Thymus (tissue), 11 donors: ENCODE results near the gene RYR1. TPM values are rescaled to one million over a fixed set of nuclear protein-coding genes. Genes with fewer than 3 reads are reported as not detected.
"Not testable (repeated sequence)": the region's sequence is repeated elsewhere in the genome, so short reads cannot be mapped to it uniquely, and the experiment has no call there.

ENCODE experiments used
- DNase-seq, 9 donors: peaks; one replicate each; pipeline ENCODE4 v3.0.0-alpha.2; 2013; ENCODE audit warnings: low spot score in 9 of 9, low read depth in 6 of 9, missing footprints in 1 of 9
- H3K27ac ChIP-seq, 2 donors: one replicate each; pipeline ENCODE4 v1.5.1; 2013; ENCODE audit warnings: control low read depth in 1 of 2, low read depth in 1 of 2, low read length in 1 of 2, mild to moderate bottlenecking in 1 of 2, moderate library complexity in 1 of 2
- H3K27me3 ChIP-seq, 2 donors: one replicate each; pipeline ENCODE4 v1.5.1; 2013; ENCODE audit warnings: low read length in 1 of 2; ENCODE audit not compliant: control insufficient read depth in 2 of 2, insufficient read depth in 1 of 2
- H3K36me3 ChIP-seq, 2 donors: one replicate each; pipeline ENCODE4 v1.5.1; 2013; ENCODE audit warnings: low read length in 1 of 2, mild to moderate bottlenecking in 1 of 2, moderate library complexity in 1 of 2; ENCODE audit not compliant: control insufficient read depth in 2 of 2, insufficient read depth in 2 of 2
- H3K4me1 ChIP-seq, 2 donors: one replicate each; pipeline ENCODE4 v1.5.1; 2013; ENCODE audit warnings: low read length in 2 of 2; ENCODE audit not compliant: control insufficient read depth in 2 of 2, insufficient read depth in 2 of 2
- H3K4me3 ChIP-seq, 2 donors: one replicate each; pipeline ENCODE4 v1.5.1; 2013; ENCODE audit warnings: low read length in 2 of 2, control low read depth in 1 of 2, mild to moderate bottlenecking in 1 of 2
- H3K9me3 ChIP-seq, 2 donors: one replicate each; pipeline ENCODE4 v1.5.1; 2013; ENCODE audit warnings: low read length in 1 of 2, mild to moderate bottlenecking in 1 of 2; ENCODE audit not compliant: control insufficient read depth in 2 of 2, insufficient read depth in 1 of 2
- whole genome bisulfite sequencing: extraction: QIAGEN DNeasy Blood & Tissue Kit; methylation state at CpG from one replicate; pipeline ENCODE4 v1.1.7; 2013; 5-methylcytosine and 5-hydroxymethylcytosine counted together
- polyA plus RNA-seq: library from polyadenylated mRNA; stranded (reverse); fragments of 200-250 nt; gene quantifications from one replicate; pipeline ENCODE4 v1.2.3, GENCODE V29; 2013
- total RNA-seq: library from RNA; stranded (reverse); fragments of 120-200 nt; gene quantifications from one replicate; pipeline ENCODE4 v1.2.4, GENCODE V29; 2013
- donor health status: healthy.

The RYR1 gene
- total and polyA plus RNA-seq, 2 donors, result 1.1 to 1.8 TPM

GRCh38 chr19:38420935-38421334 lies 12.6 kb upstream of the RYR1 start:
- no peaks in the 10 kb centered on the region for H3K36me3 ChIP-seq
- H3K4me1 ChIP-seq, result peaks cover 0 to 16% of the 10 kb centered on the region in 2 donors
- WGBS, result 95% methylated on average over 9 of the region's 9 CpGs
- H3K27me3 ChIP-seq, result peaks cover 2 to 23% of the 10 kb centered on the region in 2 donors
- H3K27ac ChIP-seq, result no peak overlapping the region
- peaks cover 0 to 1% of the 10 kb centered on the region in 2 donors for H3K9me3 ChIP-seq
- no peak overlapping the region for H3K4me3 ChIP-seq
- no peak for DNase-seq

- no peak for DNase-seq
- peaks cover 2 to 23% of the 10 kb centered on the region in 2 donors for H3K27me3 ChIP-seq
These were observed 11.6 kb upstream of the RYR1 start for GRCh38 chr19:38421856-38422255.

GRCh38 chr19:38422438-38422837 lies 11.1 kb upstream of the RYR1 start:
- H3K4me3 ChIP-seq, result no peak overlapping the region
- peaks cover 2 to 23% of the 10 kb centered on the region in 2 donors for H3K27me3 ChIP-seq

More at GRCh38 chr19:38421856-38422255, 11.6 kb upstream of the RYR1 start:
- Histone ChIP-seq H3K4me3 (no peak overlapping the region), H3K4me1 (peaks cover 0 to 19% of the 10 kb centered on the region in 2 donors), H3K9me3 (peaks cover 0 to 1% of the 10 kb centered on the region in 2 donors), H3K36me3 (no peaks in the 10 kb centered on the region), H3K27ac (no peak overlapping the region)
- WGBS, result 95% methylated on average over 14 of the region's 14 CpGs

DNA sequence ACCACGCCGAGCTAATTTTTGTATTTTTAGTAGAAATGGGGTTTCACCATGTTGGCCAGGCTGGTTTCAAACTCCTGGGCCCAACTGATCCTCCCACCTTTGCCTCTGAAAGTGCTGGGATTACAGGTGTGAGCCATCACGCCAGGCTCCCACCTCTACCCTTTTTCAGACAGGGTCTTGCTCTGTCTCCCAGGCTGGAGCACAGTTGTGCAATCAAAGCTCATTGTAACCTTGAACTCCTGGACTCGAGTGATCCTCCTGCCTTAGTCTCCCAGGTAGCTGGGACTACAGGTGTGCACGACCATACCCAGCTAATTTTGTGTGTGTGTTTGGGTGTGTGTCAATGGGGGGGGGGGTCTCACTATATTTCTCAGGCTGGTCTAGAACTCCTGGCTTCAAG lies 9.2 kb upstream of the RYR1 start:
- Histone ChIP-seq H3K4me3 (no peak overlapping the region), H3K27ac (no peak overlapping the region), H3K4me1 (peaks cover 0 to 11% of the 10 kb centered on the region in 2 donors), H3K36me3 (no peaks in the 10 kb centered on the region), H3K9me3 (no peaks in the 10 kb centered on the region), H3K27me3 (peaks cover 0 to 13% of the 10 kb centered on the region in 2 donors)
- WGBS, result 95% methylated on average over 5 of the region's 5 CpGs
- no peak for DNase-seq

More at GRCh38 chr19:38422438-38422837, 11.1 kb upstream of the RYR1 start:
- WGBS, result 97% methylated on average over 7 of the region's 7 CpGs
- Histone ChIP-seq H3K4me1 (peaks cover 0 to 17% of the 10 kb centered on the region in 2 donors), H3K36me3 (no peaks in the 10 kb centered on the region), H3K27ac (no peak overlapping the region), H3K9me3 (peaks cover 0 to 1% of the 10 kb centered on the region in 2 donors)
- DNase-seq, result no peak

DNA sequence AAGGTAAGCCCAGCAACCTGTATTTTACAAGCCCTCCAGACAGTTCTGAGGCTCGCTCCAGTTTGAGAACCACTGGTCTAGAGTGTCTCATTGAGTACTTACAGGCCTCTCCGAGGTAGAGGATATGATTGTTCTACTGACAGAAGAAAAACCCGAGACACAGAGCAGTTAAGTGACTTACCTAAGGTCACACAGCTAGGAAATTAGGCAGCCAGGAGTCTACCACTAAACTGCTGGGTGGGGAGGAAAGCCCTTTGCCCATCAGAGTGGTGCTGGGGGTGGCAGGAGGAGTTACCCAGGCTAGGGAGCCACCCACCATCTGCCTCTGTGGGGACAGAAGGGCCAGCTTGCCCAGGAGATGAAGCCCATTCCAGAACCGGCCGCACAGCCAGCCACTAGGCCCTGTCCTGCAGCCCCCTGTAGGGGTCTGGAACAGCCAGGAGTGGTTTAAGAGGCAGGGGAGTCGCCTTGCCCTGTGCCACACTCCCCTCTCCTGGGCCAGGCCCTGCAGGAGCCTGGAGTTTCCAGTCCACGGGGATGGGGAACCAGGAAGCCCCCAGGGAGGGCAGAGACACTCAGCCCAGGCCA lies 8.2 kb upstream of the RYR1 start:
- WGBS, result 81% methylated on average over 7 of the region's 7 CpGs
- H3K9me3 ChIP-seq, result no peaks in the 10 kb centered on the region
- no peaks in the 10 kb centered on the region for H3K36me3 ChIP-seq
- peaks cover 0 to 11% of the 10 kb centered on the region in 2 donors for H3K4me1 ChIP-seq
- H3K4me3 ChIP-seq, result peak overlapping the region in 1 of 2 donors; percentile 16
- no peak overlapping the region for H3K27ac ChIP-seq
- no peak for DNase-seq
- H3K27me3 ChIP-seq, result peaks cover 0 to 8% of the 10 kb centered on the region in 2 donors

GRCh38 chr19:38425810-38426466 lies 7.6 kb upstream of the RYR1 start, which contains the start of gene RASGRP4:
Gene RASGRP4 (minus strand): TSS chr19:38426219. CDS start chr19:38426091, 128 bp downstream.
- no peaks in the 10 kb centered on the region for H3K36me3 ChIP-seq
- DNase-seq, result peak in 5 of 9 donors; percentile 27 to 70 (median 42)
- H3K27ac ChIP-seq, result no peak within 1 kb of the TSS
- 11% methylated on average over 20 of the region's 20 CpGs for WGBS
- no peaks in the 10 kb centered on the region for H3K9me3 ChIP-seq
- H3K4me1 ChIP-seq, result peaks cover 0 to 11% of the 10 kb centered on the region in 2 donors
- peaks cover 0 to 8% of the 10 kb centered on the region in 2 donors for H3K27me3 ChIP-seq
- H3K4me3 ChIP-seq, result peak within 1 kb of the TSS in 1 of 2 donors; percentile 16

DNA sequence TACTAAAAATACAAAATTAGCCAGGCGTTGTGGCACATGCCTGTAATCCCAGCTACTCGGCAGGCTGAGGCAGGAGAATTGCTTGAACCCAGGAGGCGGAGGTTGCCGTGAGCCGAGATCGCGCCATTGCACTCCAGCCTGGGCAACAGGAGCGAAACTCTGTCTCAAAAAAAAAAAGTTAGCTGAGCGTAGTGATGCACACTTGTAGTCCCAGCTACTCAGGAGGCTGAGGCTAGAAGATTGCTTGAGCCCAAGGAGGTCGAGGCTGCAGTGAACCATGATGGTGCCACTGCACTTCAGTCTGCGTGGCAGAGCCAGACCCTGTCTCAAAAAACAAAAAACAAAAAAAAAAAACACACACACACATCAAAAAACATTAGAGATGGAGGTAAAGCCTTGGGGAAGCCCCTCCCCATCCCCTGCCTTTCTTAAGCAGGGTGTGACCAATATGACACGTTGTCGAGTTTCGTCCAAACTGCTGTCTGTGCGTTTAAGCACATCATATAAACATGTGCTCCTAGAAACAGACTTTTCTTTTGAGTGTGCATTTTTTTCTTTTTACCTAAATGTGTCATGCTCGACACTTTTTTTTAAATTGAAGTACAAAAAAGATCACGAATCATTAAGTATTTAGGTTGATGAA lies 6.3 kb upstream of the RYR1 start:
- not testable (repeated sequence) for H3K27ac ChIP-seq, H3K36me3 ChIP-seq, H3K9me3 ChIP-seq, H3K27me3 ChIP-seq, H3K4me3 ChIP-seq
- peak in 1 of 9 donors; percentile 33 for DNase-seq
- peaks cover 0 to 11% of the 10 kb centered on the region in 2 donors for H3K4me1 ChIP-seq
- WGBS, result 89% methylated on average over 12 of the region's 17 CpGs

DNA sequence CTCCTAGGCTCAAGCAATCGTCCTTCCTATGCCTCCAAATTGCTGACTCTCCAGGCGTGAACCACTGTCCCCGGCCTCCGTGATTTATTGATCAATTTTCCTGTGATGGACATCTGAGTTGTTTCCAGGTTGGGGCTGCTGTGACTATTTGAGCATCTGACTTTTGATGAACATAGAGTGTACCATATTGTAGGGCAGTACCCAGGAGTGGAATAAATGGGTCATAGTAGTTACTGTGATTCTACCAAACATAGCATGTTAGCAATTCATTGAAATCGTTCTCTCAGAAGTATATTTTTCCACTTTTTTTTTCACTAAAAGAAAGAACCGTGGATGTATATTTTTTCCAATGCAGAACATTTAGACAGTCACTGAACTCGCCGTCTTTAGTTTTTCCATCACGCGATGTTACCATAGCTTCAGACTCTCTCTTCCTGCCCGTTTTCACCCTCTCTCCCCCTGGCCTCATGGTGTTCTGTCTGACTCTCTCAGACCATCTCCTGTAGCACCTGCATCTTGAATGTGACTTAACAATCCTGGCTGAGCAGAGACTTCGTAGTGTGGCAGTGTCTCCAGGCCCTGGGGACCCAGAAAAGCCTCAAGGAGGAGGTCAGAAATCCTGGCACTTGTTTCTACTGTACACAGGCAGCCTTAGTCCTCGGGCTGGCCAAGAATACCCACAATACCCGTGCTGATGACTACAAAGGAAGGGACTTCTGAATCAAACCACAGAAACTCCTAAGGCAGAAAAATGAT lies 4.3 kb upstream of the RYR1 start:
- DNase-seq, result peak in 1 of 9 donors; percentile 40
- Histone ChIP-seq H3K36me3 (no peaks in the 10 kb centered on the region), H3K4me1 (peaks cover 0 to 11% of the 10 kb centered on the region in 2 donors), H3K27me3 (peaks cover 4 to 23% of the 10 kb centered on the region in 2 donors), H3K27ac (no peak overlapping the region), H3K9me3 (no peaks in the 10 kb centered on the region), H3K4me3 (no peak overlapping the region)
- 76% methylated on average over 14 of the region's 14 CpGs for WGBS
